BJ (cell line): ENCODE results near the gene ZNF674. TPM values are rescaled to one million over a fixed set of nuclear protein-coding genes. Genes with fewer than 3 reads are reported as not detected.
"Not testable (repeated sequence)": the region's sequence is repeated elsewhere in the genome, so short reads cannot be mapped to it uniquely, and the experiment has no call there.

Experiments used
- CTCF ChIA-PET: fragments of 350-600 bp; formaldehyde crosslinking; extraction: SDS; loops from one replicate; lab custom pipeline; 2021; ENCODE audit warnings: antibody characterized with exemption, inconsistent platforms; lab: Yijun Ruan, JAX
- POLR2A ChIA-PET: fragments of 300-600 bp; sonication (Branson Sonifier 250); formaldehyde crosslinking; extraction: SDS; loops from one replicate; lab custom pipeline; 2021; ENCODE audit warnings: antibody characterized with exemption; lab: Charles Lee
- DNase-seq: peaks from one replicate; pipeline ENCODE4 v3.0.0-alpha.2; 2011; ENCODE audit warnings: low read depth
- H3K27me3 ChIP-seq: 2 replicates; pipeline ENCODE4 v1.6.0; 2011; ENCODE audit warnings: low read length; ENCODE audit not compliant: control insufficient read depth, insufficient read depth
- H3K36me3 ChIP-seq: 2 replicates; pipeline ENCODE4 v1.5.1; 2011; ENCODE audit warnings: low read length; ENCODE audit not compliant: control insufficient read depth, insufficient read depth
- H3K4me3 ChIP-seq: 2 replicates; pipeline ENCODE4 v1.5.1; 2011; ENCODE audit warnings: low read depth, mild to moderate bottlenecking, control low read depth, low read length
- polyA plus RNA-seq: library from polyadenylated mRNA; depleted of rRNA; stranded (reverse); fragments of >200 nt; gene quantifications from 2 replicates; pipeline ENCODE4 v1.2.3, GENCODE V29; 2011
- TF ChIP-seq, protein P1 (sequence below): IDR thresholded peaks from 2 replicates; pipeline ENCODE4 v1.5.1; 2011; ENCODE audit warnings: low read depth, mild to moderate bottlenecking, control low read depth, inconsistent platforms, low read length, moderate library complexity; ENCODE audit not compliant: insufficient read depth

Gene ZNF674
- polyA plus RNA-seq, 1 experiment, result 7.0 TPM

DNA sequence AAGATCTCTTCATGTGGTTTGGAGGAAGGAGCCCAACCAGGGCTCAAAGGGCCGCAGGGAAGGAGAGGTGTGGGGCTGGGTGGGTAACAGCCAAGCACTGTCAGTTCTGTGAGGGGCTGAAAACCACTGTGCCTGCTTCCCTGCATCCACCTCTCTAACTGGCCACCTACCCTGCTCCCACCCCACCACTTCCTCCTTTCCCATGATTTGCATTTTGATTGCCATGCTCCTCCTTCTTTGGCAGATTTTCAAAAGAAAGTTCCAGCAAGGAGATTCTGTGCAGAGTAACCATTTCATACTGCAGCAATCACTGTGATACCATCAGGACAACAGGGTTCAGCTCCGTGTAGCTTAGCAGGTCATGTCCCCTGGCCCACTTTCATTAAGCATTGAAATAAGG, 1.8 kb downstream of the ZNF674 start:
- CTCF ChIA-PET, result no interaction called here

GRCh38 chrX:46531442-46531841, 13.8 kb downstream of the ZNF674 start:
- DNase-seq, result no peak
- no peaks in the 10 kb centered on the region for H3K27me3 ChIP-seq
- CTCF ChIA-PET, result no interaction called here
- no peak overlapping the region for H3K4me3 ChIP-seq
- POLR2A ChIA-PET, result no interaction called here
- no peaks in the 10 kb centered on the region; the same call in 1 of the 2 replicates for H3K36me3 ChIP-seq
- TF ChIP-seq, protein P1, sequence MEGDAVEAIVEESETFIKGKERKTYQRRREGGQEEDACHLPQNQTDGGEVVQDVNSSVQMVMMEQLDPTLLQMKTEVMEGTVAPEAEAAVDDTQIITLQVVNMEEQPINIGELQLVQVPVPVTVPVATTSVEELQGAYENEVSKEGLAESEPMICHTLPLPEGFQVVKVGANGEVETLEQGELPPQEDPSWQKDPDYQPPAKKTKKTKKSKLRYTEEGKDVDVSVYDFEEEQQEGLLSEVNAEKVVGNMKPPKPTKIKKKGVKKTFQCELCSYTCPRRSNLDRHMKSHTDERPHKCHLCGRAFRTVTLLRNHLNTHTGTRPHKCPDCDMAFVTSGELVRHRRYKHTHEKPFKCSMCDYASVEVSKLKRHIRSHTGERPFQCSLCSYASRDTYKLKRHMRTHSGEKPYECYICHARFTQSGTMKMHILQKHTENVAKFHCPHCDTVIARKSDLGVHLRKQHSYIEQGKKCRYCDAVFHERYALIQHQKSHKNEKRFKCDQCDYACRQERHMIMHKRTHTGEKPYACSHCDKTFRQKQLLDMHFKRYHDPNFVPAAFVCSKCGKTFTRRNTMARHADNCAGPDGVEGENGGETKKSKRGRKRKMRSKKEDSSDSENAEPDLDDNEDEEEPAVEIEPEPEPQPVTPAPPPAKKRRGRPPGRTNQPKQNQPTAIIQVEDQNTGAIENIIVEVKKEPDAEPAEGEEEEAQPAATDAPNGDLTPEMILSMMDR, result no peak

More for the DNA sequence above, 1.8 kb downstream of the ZNF674 start:
- POLR2A ChIA-PET, result no interaction called here
- TF ChIP-seq, protein P1, result no peak
- Histone ChIP-seq H3K27me3 (no peaks in the 10 kb centered on the region), H3K36me3 (0 out of 2 replicates have a peak, but pooled peaks cover 1% of the 10 kb centered on the region), H3K4me3 (no peak overlapping the region)
- DNase-seq, result no peak

DNA sequence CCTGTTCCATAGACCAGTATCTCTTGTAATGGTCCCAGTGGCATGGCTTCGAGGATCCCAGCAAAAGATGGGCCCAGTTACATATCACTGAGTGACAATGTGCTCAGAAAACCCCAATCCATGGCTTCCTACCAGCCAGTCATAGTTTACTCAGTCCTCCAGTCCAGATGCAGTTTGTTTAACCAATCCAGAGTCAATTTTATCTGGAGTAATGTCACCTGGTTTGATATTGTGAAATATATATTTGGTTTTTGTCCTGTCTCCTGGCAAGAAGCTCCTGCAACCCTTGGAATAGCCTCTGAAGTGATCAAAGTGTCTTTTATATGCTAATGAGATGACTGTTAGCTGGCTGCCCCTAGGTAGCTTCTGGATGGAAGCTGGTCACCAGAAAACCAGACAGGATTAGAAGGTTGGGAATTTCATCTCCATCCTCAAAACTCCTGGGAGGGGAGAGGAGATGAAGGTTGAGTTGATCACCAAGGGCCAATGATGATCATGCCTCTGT, 14.8 kb downstream of the ZNF674 start:
- H3K4me3 ChIP-seq, DNase-seq, POLR2A ChIA-PET, CTCF ChIA-PET, H3K27me3 ChIP-seq, H3K36me3 ChIP-seq: not testable (repeated sequence)

DNA sequence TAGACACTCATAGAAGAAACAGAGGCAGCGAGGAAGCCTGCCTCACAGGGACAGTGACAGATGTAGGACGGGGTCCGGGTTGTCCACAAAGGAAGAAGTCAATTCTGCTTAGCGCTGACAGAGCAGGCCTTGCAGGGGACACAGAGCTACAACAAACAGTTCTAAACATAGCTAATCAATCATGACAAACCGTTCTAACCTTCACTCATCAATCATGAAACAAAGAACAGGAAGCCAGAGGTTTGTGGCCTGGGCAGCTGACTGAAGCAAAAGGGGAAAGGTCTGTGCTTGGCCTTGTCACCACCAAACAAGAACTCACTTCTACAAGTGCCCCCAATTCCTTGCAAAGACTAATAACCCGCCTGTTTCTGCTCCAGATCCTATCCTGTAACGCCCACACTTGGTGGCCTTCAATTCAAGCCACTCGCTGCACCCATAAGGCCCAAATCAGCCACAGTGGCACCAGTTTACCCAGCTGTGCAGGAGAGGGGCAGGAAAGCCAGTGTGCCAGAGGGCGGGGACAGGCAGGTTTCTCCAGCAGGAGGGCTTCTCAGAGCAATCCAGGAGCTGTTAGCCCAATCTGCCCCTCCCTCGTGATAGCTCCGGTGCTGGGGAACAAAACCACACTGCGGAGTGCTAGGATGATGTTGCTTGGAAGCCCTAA, 15.3 kb downstream of the ZNF674 start:
- DNase-seq, CTCF ChIA-PET, H3K36me3 ChIP-seq, H3K4me3 ChIP-seq, POLR2A ChIA-PET, H3K27me3 ChIP-seq: not testable (repeated sequence)

DNA sequence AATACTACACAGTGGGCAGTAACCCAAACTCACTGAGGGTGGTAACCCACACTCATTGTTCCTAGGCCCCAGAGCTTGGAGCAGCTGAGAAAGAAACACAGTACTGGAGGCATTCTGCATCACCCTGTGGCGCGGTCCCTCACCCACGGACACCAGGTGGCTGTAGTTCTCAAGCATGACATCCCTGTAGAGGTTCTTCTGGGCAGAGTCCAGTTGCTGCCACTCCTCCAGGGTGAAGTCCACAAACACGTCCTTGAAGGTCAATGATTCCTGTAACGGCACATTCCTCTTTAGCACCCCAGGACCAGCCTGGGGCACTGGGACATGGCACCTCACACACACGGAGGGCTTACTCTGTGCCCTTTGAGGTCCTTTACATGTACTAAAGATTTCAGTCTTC, 16.6 kb downstream of the ZNF674 start:
- CTCF ChIA-PET, H3K27me3 ChIP-seq, DNase-seq, H3K36me3 ChIP-seq, H3K4me3 ChIP-seq, POLR2A ChIA-PET: not testable (repeated sequence)

DNA sequence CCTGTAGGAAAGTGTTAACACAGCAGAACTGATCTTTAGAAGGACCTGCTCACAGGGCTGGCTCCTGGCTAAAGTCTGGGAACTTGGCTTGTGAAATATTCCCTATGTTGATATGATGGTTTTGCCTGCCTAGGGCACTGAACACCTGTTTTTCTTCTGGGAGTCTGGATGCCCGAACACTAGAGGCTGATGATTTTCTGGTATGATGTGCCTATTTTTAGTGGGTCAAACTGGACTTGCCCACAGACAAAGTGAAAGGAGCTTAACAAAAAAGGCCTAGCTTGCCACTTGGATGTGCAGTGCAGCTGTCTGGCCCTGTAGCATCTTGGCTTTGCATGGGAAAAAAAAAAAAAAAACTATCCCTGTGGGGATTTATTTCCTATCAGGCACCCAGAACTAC, 39.1 kb downstream of the ZNF674 start:
- DNase-seq, result no peak
- H3K36me3 ChIP-seq, result no peaks in the 10 kb centered on the region; the same call in 1 of the 2 replicates
- H3K4me3 ChIP-seq, result no peak overlapping the region
- H3K27me3 ChIP-seq, result no peaks in the 10 kb centered on the region
- CTCF ChIA-PET, result interaction anchor here (0.9 kb wide), 1 partner anchor 9 kb away, joined by 3 read pairs; no protein-coding TSS in a partner anchor
- POLR2A ChIA-PET, result no interaction called here
- TF ChIP-seq, protein P1, result no peak

DNA sequence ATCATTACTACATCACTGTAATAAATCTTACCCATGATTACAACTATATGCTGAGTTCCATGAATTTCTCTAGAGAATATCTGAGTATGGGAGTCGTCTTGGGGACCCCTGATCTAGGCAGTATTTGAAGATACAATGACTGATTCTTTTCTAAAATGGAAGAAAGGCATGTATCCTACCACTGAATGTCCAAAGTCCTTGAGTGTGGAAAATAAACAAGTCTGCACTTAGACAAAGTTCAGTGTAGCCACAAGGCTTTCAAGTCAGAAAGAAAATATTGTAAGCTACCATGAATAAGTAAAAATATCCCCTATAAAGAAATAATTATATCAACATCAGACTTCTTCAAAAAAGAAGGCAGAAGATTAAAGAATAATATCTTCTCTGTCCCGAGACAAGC, 42.4 kb downstream of the ZNF674 start:
- Histone ChIP-seq H3K36me3 (no peaks in the 10 kb centered on the region; the same call in 1 of the 2 replicates), H3K4me3 (no peak overlapping the region), H3K27me3 (no peaks in the 10 kb centered on the region)
- ChIA-PET CTCF (no interaction called here), POLR2A (no interaction called here)
- no peak for DNase-seq
- TF ChIP-seq, protein P1, result no peak
